SK-N-SH (cell line): ENCODE data around the gene ECI1. TPM values are rescaled to one million over a fixed set of nuclear protein-coding genes. Genes with fewer than 3 reads are reported as not detected.

Source experiments
- CTCF ChIA-PET: fragments of 300-600, 350-600 bp; formaldehyde crosslinking; extraction: SDS; loops from one replicate; lab custom pipeline; 2021; lab: Yijun Ruan, JAX
- POLR2A ChIA-PET: fragments of 350-600 bp; sonication (Branson Sonifier 250); formaldehyde crosslinking; extraction: SDS; loops from one replicate; lab custom pipeline; 2020; ENCODE audit warnings: antibody characterized with exemption, inconsistent platforms; lab: Yijun Ruan, JAX
- DNase-seq: peaks from one replicate; pipeline ENCODE4 v3.0.0; 2012
- H2AFZ ChIP-seq: fragments of 200-600 bp; sonication (generic); 2 replicates; pipeline ENCODE4 v1.8.1; 2016; ENCODE audit warnings: antibody characterized with exemption, mild to moderate bottlenecking, low read depth
- H3F3A ChIP-seq: fragments of 200-600 bp; sonication (generic); replicated peaks from 2 replicates; pipeline ENCODE3; 2016; ENCODE audit warnings: antibody characterized with exemption, mild to moderate bottlenecking; ENCODE audit not compliant: insufficient read depth
- H3K27ac ChIP-seq, 2 experiments: fragments of 200-500 bp in 1 of 2; fragments of 200-600 bp in 1 of 2; sonication (Bioruptor generic) in 1 of 2; sonication (generic), shearing (Covaris generic) in 1 of 2; 2 replicates each; pipeline versions ENCODE4 v1.5.1 to v1.6.1; 2014 to 2016; ENCODE audit warnings: low read depth in 2 of 2, inconsistent platforms in 1 of 2, low read length in 1 of 2, mild to moderate bottlenecking in 1 of 2, mixed read lengths in 1 of 2
- H3K27me3 ChIP-seq: fragments of 200-600 bp; sonication (generic), shearing (Covaris generic); 2 replicates; pipeline ENCODE4 v1.6.1; 2016; ENCODE audit warnings: mixed run types; ENCODE audit not compliant: insufficient read depth
- H3K36me3 ChIP-seq, 2 experiments: fragments of 200-500 bp in 1 of 2; fragments of 200-600 bp in 1 of 2; sonication (Bioruptor generic) in 1 of 2; sonication (generic) in 1 of 2; replicated peaks in 1 of 2; 2 replicates each; pipeline versions ENCODE3 to v1.5.1; 2014 to 2016; ENCODE audit warnings: low read length in 1 of 2, mild to moderate bottlenecking in 1 of 2; ENCODE audit not compliant: insufficient read depth in 2 of 2, control insufficient read depth in 1 of 2
- H3K4me1 ChIP-seq, 2 experiments: fragments of 200-500 bp in 1 of 2; fragments of 200-600 bp in 1 of 2; sonication (Bioruptor generic) in 1 of 2; sonication (generic), shearing (Covaris generic) in 1 of 2; 2 replicates each; pipeline versions ENCODE4 v1.5.1 to v1.6.1; 2014 to 2016; ENCODE audit warnings: low read depth in 1 of 2, low read length in 1 of 2, mixed run types in 1 of 2; ENCODE audit not compliant: insufficient read depth in 2 of 2, control insufficient read depth in 1 of 2
- H3K4me2 ChIP-seq: fragments of 200-600 bp; sonication (generic), shearing (Covaris generic); 2 replicates; pipeline ENCODE4 v1.6.1; 2017; ENCODE audit warnings: mixed run types
- H3K4me3 ChIP-seq, 2 experiments: fragments of 200-500 bp in 1 of 2; fragments of 200-600 bp in 1 of 2; sonication (Bioruptor generic) in 1 of 2; sonication (generic), shearing (Covaris generic) in 1 of 2; 2 replicates each; pipeline versions ENCODE4 v1.5.1 to v1.8.1; 2014 to 2016; ENCODE audit warnings: low read depth in 2 of 2, inconsistent platforms in 1 of 2, low read length in 1 of 2, mild to moderate bottlenecking in 1 of 2, mixed read lengths in 1 of 2, moderate library complexity in 1 of 2
- H3K79me2 ChIP-seq: fragments of 200-600 bp; sonication (generic); 2 replicates; pipeline ENCODE4 v1.8.1; 2017; ENCODE audit warnings: mild to moderate bottlenecking; ENCODE audit not compliant: insufficient read depth
- H3K9ac ChIP-seq: fragments of 200-600 bp; sonication (generic); 2 replicates; pipeline ENCODE4 v1.6.1; 2017; ENCODE audit warnings: mixed run types
- H3K9me2 ChIP-seq: fragments of 200-600 bp; sonication (generic); 2 replicates; pipeline ENCODE4 v1.6.1; 2017; ENCODE audit warnings: mixed run types
- H3K9me3 ChIP-seq: fragments of 200-600 bp; sonication (generic); 2 replicates; pipeline ENCODE4 v1.6.1; 2017; ENCODE audit warnings: mixed run types, mild to moderate bottlenecking, moderate library complexity
- H4K20me1 ChIP-seq: fragments of 200-600 bp; sonication (generic); 2 replicates; pipeline ENCODE4 v1.6.1; 2017; ENCODE audit warnings: mild to moderate bottlenecking, mixed run types; ENCODE audit not compliant: insufficient read depth
- CHD2 ChIP-seq: fragments of 150-350 bp; IDR thresholded peaks from 2 replicates; pipeline ENCODE4 v1.6.1; 2018; ENCODE audit warnings: low read length; ENCODE audit not compliant: partially characterized antibody
- EP300 ChIP-seq, 2 experiments: IDR thresholded peaks; 2 replicates each; pipeline versions ENCODE4 v1.4.0 to v1.6.1; 2012; ENCODE audit warnings: borderline replicate concordance in 1 of 2, low read depth in 1 of 2, low read length in 1 of 2
- EZH2phosphoT487 ChIP-seq: fragments of 200-600 bp; sonication (generic); IDR thresholded peaks from 2 replicates; pipeline ENCODE4 v1.6.1; 2017; ENCODE audit warnings: low read depth, mixed run types, mild to moderate bottlenecking, antibody characterized with exemption, moderate library complexity, borderline replicate concordance
- GATA2 ChIP-seq: sonication (generic); formaldehyde crosslinking; IDR thresholded peaks from 2 replicates; pipeline ENCODE4 v1.5.0; 2020; ENCODE audit warnings: mild to moderate bottlenecking, missing genetic modification reagents
- NRF1 ChIP-seq: IDR thresholded peaks from 2 replicates; pipeline ENCODE4 v1.6.1; 2012; ENCODE audit warnings: low read depth, mild to moderate bottlenecking, low read length
- RCOR1 ChIP-seq: fragments of 150-350 bp; IDR thresholded peaks from 2 replicates; pipeline ENCODE4 v1.6.1; 2017; ENCODE audit warnings: antibody characterized with exemption, low read length
- RFX5 ChIP-seq: IDR thresholded peaks from 2 replicates; pipeline ENCODE4 v1.6.1; 2012; ENCODE audit warnings: mild to moderate bottlenecking, improper control_type of control experiment, low read length
- RXRA ChIP-seq: IDR thresholded peaks from 2 replicates; pipeline ENCODE4 v1.4.0; 2012; ENCODE audit warnings: low read depth, mild to moderate bottlenecking, borderline replicate concordance
- WGBS: methylation state at CpG from one replicate; pipeline ENCODE4 v1.1.6; 2017; ENCODE audit warnings: low lambda C conversion rate; 5-methylcytosine and 5-hydroxymethylcytosine counted together
- polyA plus RNA-seq, 3 experiments: library from polyadenylated mRNA; depleted of rRNA; stranded (reverse); fragments of >200 nt; gene quantifications; 2 replicates each; pipeline ENCODE4 v1.2.3, GENCODE V29; 2012
- TF ChIP-seq, protein P1 (sequence below): IDR thresholded peaks from 2 replicates; pipeline ENCODE4 v1.6.1; 2012; ENCODE audit warnings: mild to moderate bottlenecking, low read depth, low read length, moderate library complexity
- TF ChIP-seq, protein P2 (sequence below): fragments of 150-350 bp; IDR thresholded peaks from 2 replicates; pipeline ENCODE4 v1.6.1; 2017; ENCODE audit warnings: antibody characterized with exemption, low read length, low read depth, borderline replicate concordance

Gene ECI1
- polyA plus RNA-seq, 1 of the 3 experiments (the other 2 are of a cell fraction) = 61.8 TPM

DNA sequence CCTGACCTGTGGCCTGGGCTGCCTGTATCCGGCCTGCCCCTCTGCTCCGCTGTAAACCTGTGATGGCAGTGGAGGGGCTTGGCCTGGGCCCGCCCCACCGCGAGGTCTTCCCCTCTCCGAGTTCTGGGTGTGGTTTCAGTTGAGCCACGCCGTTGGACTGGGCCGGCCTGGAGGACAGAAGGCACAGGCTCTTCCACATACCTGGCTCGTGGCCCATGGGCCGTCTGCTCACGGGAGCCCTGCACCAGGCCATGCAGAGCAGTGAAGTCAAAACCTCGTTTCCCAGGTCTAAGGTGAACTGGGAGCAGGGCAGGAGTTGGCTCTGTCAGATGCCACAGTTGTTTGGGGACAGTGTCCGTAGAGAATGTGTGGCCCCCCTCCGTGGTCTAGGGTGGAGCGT is 22.1 kb upstream of the ECI1 start:
- no peaks in the 10 kb centered on the region for H3K9me3 ChIP-seq

DNA sequence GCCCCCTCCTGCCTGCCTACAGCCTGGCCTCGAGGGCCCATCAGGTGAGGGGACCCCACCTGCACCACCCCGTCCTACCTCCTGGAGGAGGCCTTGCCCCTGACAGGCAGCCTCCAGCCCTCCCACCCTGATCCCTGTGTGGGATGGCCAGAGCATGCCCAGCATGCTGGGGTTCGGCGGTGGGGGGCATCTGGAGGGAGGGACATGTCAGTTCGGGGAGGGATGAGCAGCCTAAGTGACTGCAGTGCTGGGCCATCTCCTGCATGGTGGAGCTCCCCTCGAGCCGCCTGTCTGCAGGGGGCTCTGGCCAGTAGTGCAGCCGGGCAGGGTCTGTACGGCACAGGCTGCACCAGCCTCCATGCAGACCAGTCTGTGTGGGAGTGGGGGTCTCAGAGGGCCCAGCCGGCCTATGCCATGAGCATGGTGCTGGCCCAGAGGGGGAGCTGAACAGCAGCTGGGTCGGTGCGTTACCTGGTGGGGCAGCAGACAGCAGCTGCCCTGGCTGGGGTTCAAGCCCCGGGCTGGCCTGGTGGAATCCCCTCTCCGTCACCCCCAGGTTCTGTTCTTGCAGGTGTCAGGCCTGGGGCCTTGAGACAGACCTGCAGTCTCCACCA is 20.6 kb upstream of the ECI1 start:
- Histone ChIP-seq H3K79me2 (peaks cover 42% of the 10 kb centered on the region), H3K9ac (no peak overlapping the region), H3K36me3 (no peaks in the 10 kb centered on the region), H3K27ac (no peak overlapping the region), H3K4me3 (no peak overlapping the region), H3F3A (peaks cover 4% of the 10 kb centered on the region), H2AFZ (no peak overlapping the region), H3K4me2 (no peak overlapping the region), H3K9me3 (no peaks in the 10 kb centered on the region), H4K20me1 (peaks cover 11% of the 10 kb centered on the region), H3K27me3 (no peaks in the 10 kb centered on the region), H3K4me1 (peaks cover 5 to 15% of the 10 kb centered on the region in 2 experiments; a peak in 2 of 4 replicates), H3K9me2 (no peaks in the 10 kb centered on the region)
- no CpG with 5 or more reads among the region's 14 CpGs for WGBS
- TF ChIP-seq CHD2 = no peak
- TF ChIP-seq EP300 (IDR thresholded peaks at IDR 0.05; ENCODE audit: borderline replicate concordance in 1 of 2, low read depth in 1 of 2, low read length in 1 of 2) = no peak
- no peak for TF ChIP-seq RFX5
- ChIA-PET POLR2A (interaction anchor here (0.8 to 1.5 kb wide), 2 partner anchors 9 to 12 kb away, joined by 3 read pairs; no protein-coding TSS in a partner anchor), CTCF (no interaction called here)
- DNase-seq = no peak

More for the DNA sequence above, 22.1 kb upstream of the ECI1 start:
- Histone ChIP-seq H3K27ac (no peak overlapping the region), H3K4me2 (no peak overlapping the region), H3K79me2 (peaks cover 32% of the 10 kb centered on the region), H3F3A (peaks cover 4% of the 10 kb centered on the region), H3K36me3 (no peaks in the 10 kb centered on the region), H3K27me3 (no peaks in the 10 kb centered on the region), H2AFZ (no peak overlapping the region), H3K9ac (no peak overlapping the region), H3K9me2 (no peaks in the 10 kb centered on the region), H3K4me3 (no peak overlapping the region), H4K20me1 (peaks cover 10% of the 10 kb centered on the region; the same call in 1 of the 2 replicates), H3K4me1 (peaks cover 5 to 15% of the 10 kb centered on the region in 2 experiments; a peak in 2 of 4 replicates)
- WGBS = no CpG with 5 or more reads among the region's 16 CpGs
- no peak for DNase-seq
- no peak for TF ChIP-seq GATA2 (CRISPR knock-in tag)
- TF ChIP-seq, protein P1, sequence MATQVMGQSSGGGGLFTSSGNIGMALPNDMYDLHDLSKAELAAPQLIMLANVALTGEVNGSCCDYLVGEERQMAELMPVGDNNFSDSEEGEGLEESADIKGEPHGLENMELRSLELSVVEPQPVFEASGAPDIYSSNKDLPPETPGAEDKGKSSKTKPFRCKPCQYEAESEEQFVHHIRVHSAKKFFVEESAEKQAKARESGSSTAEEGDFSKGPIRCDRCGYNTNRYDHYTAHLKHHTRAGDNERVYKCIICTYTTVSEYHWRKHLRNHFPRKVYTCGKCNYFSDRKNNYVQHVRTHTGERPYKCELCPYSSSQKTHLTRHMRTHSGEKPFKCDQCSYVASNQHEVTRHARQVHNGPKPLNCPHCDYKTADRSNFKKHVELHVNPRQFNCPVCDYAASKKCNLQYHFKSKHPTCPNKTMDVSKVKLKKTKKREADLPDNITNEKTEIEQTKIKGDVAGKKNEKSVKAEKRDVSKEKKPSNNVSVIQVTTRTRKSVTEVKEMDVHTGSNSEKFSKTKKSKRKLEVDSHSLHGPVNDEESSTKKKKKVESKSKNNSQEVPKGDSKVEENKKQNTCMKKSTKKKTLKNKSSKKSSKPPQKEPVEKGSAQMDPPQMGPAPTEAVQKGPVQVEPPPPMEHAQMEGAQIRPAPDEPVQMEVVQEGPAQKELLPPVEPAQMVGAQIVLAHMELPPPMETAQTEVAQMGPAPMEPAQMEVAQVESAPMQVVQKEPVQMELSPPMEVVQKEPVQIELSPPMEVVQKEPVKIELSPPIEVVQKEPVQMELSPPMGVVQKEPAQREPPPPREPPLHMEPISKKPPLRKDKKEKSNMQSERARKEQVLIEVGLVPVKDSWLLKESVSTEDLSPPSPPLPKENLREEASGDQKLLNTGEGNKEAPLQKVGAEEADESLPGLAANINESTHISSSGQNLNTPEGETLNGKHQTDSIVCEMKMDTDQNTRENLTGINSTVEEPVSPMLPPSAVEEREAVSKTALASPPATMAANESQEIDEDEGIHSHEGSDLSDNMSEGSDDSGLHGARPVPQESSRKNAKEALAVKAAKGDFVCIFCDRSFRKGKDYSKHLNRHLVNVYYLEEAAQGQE = no peak
- TF ChIP-seq RCOR1 = no peak
- no peak for TF ChIP-seq EZH2phosphoT487
- TF ChIP-seq, protein P2, sequence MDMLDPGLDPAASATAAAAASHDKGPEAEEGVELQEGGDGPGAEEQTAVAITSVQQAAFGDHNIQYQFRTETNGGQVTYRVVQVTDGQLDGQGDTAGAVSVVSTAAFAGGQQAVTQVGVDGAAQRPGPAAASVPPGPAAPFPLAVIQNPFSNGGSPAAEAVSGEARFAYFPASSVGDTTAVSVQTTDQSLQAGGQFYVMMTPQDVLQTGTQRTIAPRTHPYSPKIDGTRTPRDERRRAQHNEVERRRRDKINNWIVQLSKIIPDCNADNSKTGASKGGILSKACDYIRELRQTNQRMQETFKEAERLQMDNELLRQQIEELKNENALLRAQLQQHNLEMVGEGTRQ = no peak
- TF ChIP-seq RXRA = no peak
- TF ChIP-seq NRF1 = no peak
- ChIA-PET CTCF (no interaction called here), POLR2A (interaction anchor here (0.7 kb wide), 1 partner anchor 62 kb away, joined by 4 read pairs; no protein-coding TSS in a partner anchor)
